Left ventricle myocardium inferior (tissue), 1 donor: Measurements from ENCODE around the gene BAG5. TPM values are rescaled to one million over a fixed set of nuclear protein-coding genes. Genes with fewer than 3 reads are reported as not detected.
"Not testable (repeated sequence)": the region's sequence is repeated elsewhere in the genome, so short reads cannot be mapped to it uniquely, and the experiment has no call there.

Experiments
- DNase-seq: peaks from one replicate; pipeline ENCODE4 v3.0.0-alpha.2; 2020
- H3K27ac ChIP-seq: fragments of 200-600 bp; replicated peaks from 2 replicates; pipeline ENCODE4 v1.8.0; 2021
- H3K27me3 ChIP-seq: fragments of 200-600 bp; 2 replicates; pipeline ENCODE4 v1.8.0; 2021; ENCODE audit warnings: low read depth
- H3K36me3 ChIP-seq: fragments of 200-600 bp; 2 replicates; pipeline ENCODE4 v1.8.0; 2021
- H3K4me1 ChIP-seq: fragments of 200-600 bp; 2 replicates; pipeline ENCODE4 v1.8.0; 2021
- H3K4me3 ChIP-seq: fragments of 200-600 bp; 2 replicates; pipeline ENCODE4 v1.8.0; 2021; ENCODE audit warnings: mild to moderate bottlenecking, moderate library complexity
- H3K9me3 ChIP-seq: fragments of 200-600 bp; replicated peaks from 2 replicates; pipeline ENCODE4 v1.8.0; 2021
- CTCF ChIP-seq: fragments of 200-600 bp; IDR thresholded peaks from 2 replicates; pipeline ENCODE4 v1.8.0; 2021; ENCODE audit warnings: antibody characterized with exemption, mild to moderate bottlenecking, borderline replicate concordance
- intact Hi-C: fragments of 100-400 bp; cut with micrococcal nuclease; formaldehyde crosslinking; loops from one replicate; pipeline ENCODE4 v1.11.0; 2022
- long read RNA-seq: library from polyadenylated mRNA; unstranded; transcript quantifications from one replicate; pipeline ENCODE4 v2.0.0, GENCODE V29; 2021
- total RNA-seq: library from RNA; stranded (reverse); fragmentation: NEBNext Ultra II Directional; extraction: Animal tissue kit (Norgen Biotek cat#: 25700); gene quantifications from one replicate; pipeline ENCODE4 v1.2.1, GENCODE V29; 2021
- donor health status: DM: no; HTN: yes; CAD: no; lungs with severe emphysema.

Gene BAG5
- 16.7 TPM for total RNA-seq
- long read RNA-seq, full-length matches to known transcripts, result 46 of 57 reads
- long read RNA-seq, partial matches to known transcripts, result 0 of 57 reads
- long read RNA-seq, other reads (novel, unspliced or antisense), result 11 of 57 reads

GRCh38 chr14:103562429-103563225 is at the start of gene BAG5, which contains the start of gene COA8:
BAG5 (minus strand) TSS chr14:103562657; CDS start chr14:103561164, 1,493 bp downstream.
COA8 (plus strand) TSS chr14:103562960; CDS start chr14:103563002, 42 bp downstream.
- Histone ChIP-seq H3K36me3 (peaks cover 27% of the 10 kb centered on the region), H3K27me3 (no peaks in the 10 kb centered on the region), H3K4me1 (peaks cover 90% of the 10 kb centered on the region), H3K4me3 (peak within 1 kb of the TSS; percentile 98), H3K9me3 (no peaks in the 10 kb centered on the region), H3K27ac (peak within 1 kb of the TSS; percentile 99)
- peak; percentile 21 for TF ChIP-seq CTCF
- DNase-seq, result peak; percentile 88
- intact Hi-C loops, result no loop called here

GRCh38 chr14:103611215-103611614 is 48.8 kb upstream of the BAG5 start:
- H3K27ac ChIP-seq, result no peak overlapping the region
- H3K4me1 ChIP-seq, result peaks cover 21% of the 10 kb centered on the region
- no peak for DNase-seq
- intact Hi-C loops, result no loop called here
- H3K9me3 ChIP-seq, result peaks cover 18% of the 10 kb centered on the region
- no peak for TF ChIP-seq CTCF
- H3K36me3 ChIP-seq, result no peaks in the 10 kb centered on the region
- H3K4me3 ChIP-seq, result no peak overlapping the region
- peaks cover 6% of the 10 kb centered on the region for H3K27me3 ChIP-seq

- Histone ChIP-seq H3K9me3 (peaks cover 18% of the 10 kb centered on the region), H3K4me1 (peaks cover 21% of the 10 kb centered on the region)
- H3K27me3 ChIP-seq, H3K27ac ChIP-seq, H3K4me3 ChIP-seq, intact Hi-C loops, H3K36me3 ChIP-seq, DNase-seq: not testable (repeated sequence)
Measured at GRCh38 chr14:103609081-103609480, 46.6 kb upstream of the BAG5 start.

GRCh38 chr14:103607822-103608221 is 45.4 kb upstream of the BAG5 start:
- DNase-seq, result no peak
- no peaks in the 10 kb centered on the region for H3K36me3 ChIP-seq
- TF ChIP-seq CTCF, result no peak
- peaks cover 21% of the 10 kb centered on the region for H3K4me1 ChIP-seq
- H3K4me3 ChIP-seq, result peak overlapping the region; percentile 53
- H3K9me3 ChIP-seq, result peaks cover 18% of the 10 kb centered on the region
- intact Hi-C loops, result no loop called here
- H3K27me3 ChIP-seq, result peaks cover 6% of the 10 kb centered on the region
- peak overlapping the region; percentile 32 for H3K27ac ChIP-seq

- H3K9me3 ChIP-seq, result peaks cover 18% of the 10 kb centered on the region
- H3K4me3 ChIP-seq, result peak overlapping the region; percentile 53
- H3K36me3 ChIP-seq, result no peaks in the 10 kb centered on the region
- H3K27me3 ChIP-seq, result peaks cover 6% of the 10 kb centered on the region
- peak; percentile 50 for TF ChIP-seq CTCF
- peak overlapping the region; percentile 52 for H3K27ac ChIP-seq
- intact Hi-C loops, result no loop called here
- DNase-seq, result peak; percentile 80
- peaks cover 21% of the 10 kb centered on the region for H3K4me1 ChIP-seq
Measured at GRCh38 chr14:103606963-103607668, 44.7 kb upstream of the BAG5 start.

GRCh38 chr14:103604620-103605019 is 42.2 kb upstream of the BAG5 start:
- peaks cover 6% of the 10 kb centered on the region for H3K27me3 ChIP-seq
- TF ChIP-seq CTCF, result no peak

More at GRCh38 chr14:103604620-103605019, 42.2 kb upstream of the BAG5 start:
- Histone ChIP-seq H3K27ac (no peak overlapping the region), H3K9me3 (no peaks in the 10 kb centered on the region), H3K4me3 (no peak overlapping the region), H3K36me3 (no peaks in the 10 kb centered on the region), H3K4me1 (peaks cover 21% of the 10 kb centered on the region)
- intact Hi-C loops, result no loop called here
- no peak for DNase-seq
